ENCODE measurements around the gene HDAC10.
A peak's percentile ranks its signal among the peaks of the same experiment; 100 is the strongest.

The HDAC10 gene

GRCh38 chr22:50278956-50279619, 28.0 kb upstream of the HDAC10 start:
- Histone ChIP-seq H3K36me3 (ENCODE audit: control insufficient read depth, insufficient read depth, low read length) (no peaks in the 10 kb centered on the region), H3K4me1 (no peaks in the 10 kb centered on the region), H2AFZ (no peak overlapping the region), H3K4me3 (ENCODE audit: low read depth, low read length) (no peak overlapping the region), H3K27ac (no peak overlapping the region), H3K4me2 (ENCODE audit: low read length) (no peak overlapping the region), H3K79me2 (no peaks in the 10 kb centered on the region), H3K9ac (no peak overlapping the region), H3K27me3 (ENCODE audit: control insufficient read depth, insufficient read depth, low read length) (no peaks in the 10 kb centered on the region), H3K9me3 (ENCODE audit: control insufficient read depth, low read length) (no peaks in the 10 kb centered on the region)
- no peak for TF ChIP-seq CTCF (IDR thresholded peaks at IDR 0.05)

- Histone ChIP-seq H2AFZ (no peak overlapping the region), H3K79me2 (no peaks in the 10 kb centered on the region), H3K36me3 (ENCODE audit: control insufficient read depth, insufficient read depth, low read length) (no peaks in the 10 kb centered on the region), H3K4me2 (ENCODE audit: low read length) (no peak overlapping the region), H3K4me1 (no peaks in the 10 kb centered on the region), H3K4me3 (ENCODE audit: low read depth, low read length) (no peak overlapping the region), H3K9me3 (ENCODE audit: control insufficient read depth, low read length) (no peaks in the 10 kb centered on the region), H3K27me3 (ENCODE audit: control insufficient read depth, insufficient read depth, low read length) (no peaks in the 10 kb centered on the region), H3K9ac (no peak overlapping the region), H3K27ac (no peak overlapping the region)
- TF ChIP-seq CTCF (IDR thresholded peaks at IDR 0.05), result no peak
Measured at GRCh38 chr22:50278461-50278860, 27.4 kb upstream of the HDAC10 start.

- Histone ChIP-seq H3K9ac (no peak overlapping the region), H3K27ac (no peak overlapping the region), H3K4me3 (ENCODE audit: low read depth, low read length) (no peak overlapping the region), H3K4me1 (no peaks in the 10 kb centered on the region), H3K9me3 (ENCODE audit: control insufficient read depth, low read length) (no peaks in the 10 kb centered on the region), H3K27me3 (ENCODE audit: control insufficient read depth, insufficient read depth, low read length) (no peaks in the 10 kb centered on the region), H3K4me2 (ENCODE audit: low read length) (no peak overlapping the region), H3K79me2 (no peaks in the 10 kb centered on the region), H3K36me3 (ENCODE audit: control insufficient read depth, insufficient read depth, low read length) (no peaks in the 10 kb centered on the region), H2AFZ (no peak overlapping the region)
- TF ChIP-seq CTCF (IDR thresholded peaks at IDR 0.05), result no peak
Measured at GRCh38 chr22:50277761-50278160, 26.7 kb upstream of the HDAC10 start.

- H3K27me3 ChIP-seq (ENCODE audit: control insufficient read depth, insufficient read depth, low read length), result no peaks in the 10 kb centered on the region
- H3K9me3 ChIP-seq (ENCODE audit: control insufficient read depth, low read length), result no peaks in the 10 kb centered on the region
- no peaks in the 10 kb centered on the region for H3K79me2 ChIP-seq
- H3K4me1 ChIP-seq, result no peaks in the 10 kb centered on the region
- no peak overlapping the region for H2AFZ ChIP-seq
- peak; percentile 74 for TF ChIP-seq CTCF (IDR thresholded peaks at IDR 0.05)
- no peak overlapping the region for H3K27ac ChIP-seq
- no peak overlapping the region for H3K4me2 ChIP-seq (ENCODE audit: low read length)
- no peaks in the 10 kb centered on the region for H3K36me3 ChIP-seq (ENCODE audit: control insufficient read depth, insufficient read depth, low read length)
- no peak overlapping the region for H3K9ac ChIP-seq
- no peak overlapping the region for H3K4me3 ChIP-seq (ENCODE audit: low read depth, low read length)
Measured at GRCh38 chr22:50276143-50276542, 25.1 kb upstream of the HDAC10 start.
